ENCODE data around the gene OSBPL2. TPM values are rescaled to one million over a fixed set of nuclear protein-coding genes. Genes with fewer than 3 reads are reported as not detected.

Gene OSBPL2
- polyA plus RNA-seq, 1 experiment: 20.5 TPM

DNA sequence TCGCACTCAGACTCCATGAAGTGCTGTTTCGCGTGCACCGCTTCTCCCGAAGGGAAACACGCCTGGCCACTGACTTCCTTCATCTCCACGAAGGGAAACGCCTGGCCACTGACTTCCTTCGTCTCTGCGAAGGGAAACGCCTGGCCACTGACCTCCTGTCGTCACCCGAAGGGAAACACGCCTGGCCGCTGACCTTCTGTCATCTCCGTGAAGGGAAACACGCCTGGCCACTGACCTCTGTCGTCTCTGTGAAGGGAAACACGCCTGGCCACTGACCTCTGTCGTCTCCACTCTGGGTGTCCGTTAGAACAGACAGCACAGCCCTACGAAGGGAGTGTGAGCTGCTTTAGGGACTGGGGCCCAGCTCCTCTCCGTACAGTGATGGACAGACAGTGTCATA lies 47.4 kb downstream of the OSBPL2 start:
- TF ChIP-seq, protein P1, sequence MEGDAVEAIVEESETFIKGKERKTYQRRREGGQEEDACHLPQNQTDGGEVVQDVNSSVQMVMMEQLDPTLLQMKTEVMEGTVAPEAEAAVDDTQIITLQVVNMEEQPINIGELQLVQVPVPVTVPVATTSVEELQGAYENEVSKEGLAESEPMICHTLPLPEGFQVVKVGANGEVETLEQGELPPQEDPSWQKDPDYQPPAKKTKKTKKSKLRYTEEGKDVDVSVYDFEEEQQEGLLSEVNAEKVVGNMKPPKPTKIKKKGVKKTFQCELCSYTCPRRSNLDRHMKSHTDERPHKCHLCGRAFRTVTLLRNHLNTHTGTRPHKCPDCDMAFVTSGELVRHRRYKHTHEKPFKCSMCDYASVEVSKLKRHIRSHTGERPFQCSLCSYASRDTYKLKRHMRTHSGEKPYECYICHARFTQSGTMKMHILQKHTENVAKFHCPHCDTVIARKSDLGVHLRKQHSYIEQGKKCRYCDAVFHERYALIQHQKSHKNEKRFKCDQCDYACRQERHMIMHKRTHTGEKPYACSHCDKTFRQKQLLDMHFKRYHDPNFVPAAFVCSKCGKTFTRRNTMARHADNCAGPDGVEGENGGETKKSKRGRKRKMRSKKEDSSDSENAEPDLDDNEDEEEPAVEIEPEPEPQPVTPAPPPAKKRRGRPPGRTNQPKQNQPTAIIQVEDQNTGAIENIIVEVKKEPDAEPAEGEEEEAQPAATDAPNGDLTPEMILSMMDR (IDR thresholded peaks at IDR 0.05; ENCODE audit: insufficient read depth, low read depth, low read length): no peak
- H3K36me3 ChIP-seq (ENCODE audit: control insufficient read depth, insufficient read depth, low read length): peaks cover 36% of the 10 kb centered on the region
- no peak for DNase-seq (ENCODE audit: low read depth)
- no peaks in the 10 kb centered on the region for H3K27me3 ChIP-seq (ENCODE audit: control insufficient read depth, insufficient read depth, low read length)
- POLR2A ChIA-PET: no interaction called here
- CTCF ChIA-PET: interaction anchor here (1.5 kb wide), 2 partner anchors 83 to 150 kb away, joined by 5 read pairs; no protein-coding TSS in a partner anchor
- H3K4me3 ChIP-seq (ENCODE audit: low read depth, low read length): no peak overlapping the region

DNA sequence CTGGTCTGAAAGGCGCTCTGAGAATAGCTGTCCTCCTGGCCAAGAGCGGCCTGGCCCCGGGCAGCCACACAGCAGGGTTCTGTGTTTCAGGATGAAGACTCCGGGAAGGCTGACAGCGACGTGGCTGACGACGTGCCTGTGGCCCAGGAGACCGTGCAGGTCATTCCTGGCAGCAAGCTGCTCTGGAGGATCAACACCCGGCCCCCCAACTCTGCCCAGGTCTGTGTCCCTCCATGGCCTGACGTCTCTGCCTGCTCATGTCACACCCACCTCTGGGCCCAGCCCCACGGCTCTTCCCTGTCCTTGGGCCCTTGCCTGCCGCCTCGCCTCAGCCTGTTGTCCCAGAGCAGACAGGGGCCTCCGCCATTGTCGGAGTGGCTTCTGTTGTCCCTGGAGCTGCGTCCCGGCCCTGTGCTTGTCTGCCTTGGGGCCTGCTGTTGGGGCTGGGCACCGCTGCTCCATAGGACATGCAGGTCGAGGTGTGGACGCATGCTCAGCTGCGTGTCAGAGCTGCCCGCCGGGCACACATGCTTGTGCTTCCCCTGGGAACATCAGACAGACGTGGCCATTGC lies 48.3 kb downstream of the OSBPL2 start:
- DNase-seq (ENCODE audit: low read depth): no peak
- ChIA-PET CTCF (interaction anchor here (1.5 kb wide), 1 partner anchor 151 kb away, joined by 5 read pairs; no protein-coding TSS in a partner anchor), POLR2A (no interaction called here)
- H3K4me3 ChIP-seq (ENCODE audit: low read depth, low read length): no peak overlapping the region
- peaks cover 35% of the 10 kb centered on the region for H3K36me3 ChIP-seq (ENCODE audit: control insufficient read depth, insufficient read depth, low read length)
- TF ChIP-seq, protein P1 (IDR thresholded peaks at IDR 0.05; ENCODE audit: insufficient read depth, low read depth, low read length): no peak
- no peaks in the 10 kb centered on the region for H3K27me3 ChIP-seq (ENCODE audit: control insufficient read depth, insufficient read depth, low read length)

DNA sequence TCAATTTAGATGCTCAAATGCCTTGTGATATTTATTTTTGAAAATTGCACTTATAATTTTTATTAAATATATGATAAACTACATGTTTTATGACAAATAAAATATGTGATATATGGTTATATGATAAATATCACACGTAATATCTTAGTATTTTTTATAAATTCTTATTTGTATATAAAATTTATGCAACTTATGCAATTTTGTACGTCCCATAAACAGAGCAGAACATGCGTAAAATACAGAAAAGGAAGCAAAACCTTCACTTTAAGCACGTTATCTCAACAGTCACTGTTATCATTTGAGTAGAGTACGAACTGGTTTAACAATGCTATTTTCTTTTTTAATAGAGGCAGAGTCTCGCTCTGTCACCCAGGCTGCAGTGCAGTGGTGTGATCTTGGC lies 48.8 kb downstream of the OSBPL2 start:
- Histone ChIP-seq H3K4me3 (ENCODE audit: low read depth, low read length) (no peak overlapping the region), H3K36me3 (ENCODE audit: control insufficient read depth, insufficient read depth, low read length) (peaks cover 37% of the 10 kb centered on the region), H3K27me3 (ENCODE audit: control insufficient read depth, insufficient read depth, low read length) (no peaks in the 10 kb centered on the region)
- ChIA-PET CTCF (no interaction called here), POLR2A (no interaction called here)
- DNase-seq (ENCODE audit: low read depth): no peak
- TF ChIP-seq, protein P1 (IDR thresholded peaks at IDR 0.05; ENCODE audit: insufficient read depth, low read depth, low read length): no peak

DNA sequence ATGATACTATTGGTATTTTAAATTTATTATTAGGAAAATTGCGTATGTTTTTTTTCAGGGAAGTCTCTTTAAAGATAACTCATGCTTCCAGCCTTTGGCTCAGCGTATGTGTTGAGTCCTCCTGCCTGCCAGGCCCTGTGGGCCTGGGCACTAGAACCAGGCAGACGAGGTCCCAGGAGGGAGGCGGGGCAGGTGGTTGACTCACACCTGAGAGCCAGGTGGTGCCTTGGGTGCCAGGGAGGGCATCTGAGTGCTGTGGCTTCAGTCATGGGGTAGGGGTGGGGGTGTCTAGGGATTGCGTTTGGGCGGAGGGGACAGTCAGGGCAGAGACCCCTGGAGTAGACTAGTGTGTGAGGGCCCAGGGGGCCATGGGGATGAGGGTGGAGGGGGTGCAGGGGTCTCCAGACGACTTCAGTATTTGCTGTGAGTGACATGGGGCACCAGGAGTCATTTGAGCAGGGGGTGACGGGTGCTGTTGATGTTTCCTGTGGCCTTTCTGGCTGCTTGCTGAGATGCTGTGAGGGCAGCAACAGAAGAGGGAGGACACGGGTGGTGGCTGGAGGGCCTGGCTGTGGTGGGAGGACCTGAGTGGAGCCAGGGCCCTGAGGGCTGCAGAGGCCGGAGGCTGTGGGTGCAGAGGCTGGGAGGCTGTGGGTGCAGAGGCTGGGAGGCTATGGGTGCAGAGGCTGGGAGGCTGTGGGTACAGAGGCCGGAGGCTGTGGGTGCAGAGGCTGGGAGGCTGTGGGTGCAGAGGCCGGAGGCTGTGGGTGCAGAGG lies 49.6 kb downstream of the OSBPL2 start:
- TF ChIP-seq, protein P1 (IDR thresholded peaks at IDR 0.05; ENCODE audit: insufficient read depth, low read depth, low read length): no peak
- Histone ChIP-seq H3K36me3 (ENCODE audit: control insufficient read depth, insufficient read depth, low read length) (peaks cover 37% of the 10 kb centered on the region), H3K27me3 (ENCODE audit: control insufficient read depth, insufficient read depth, low read length) (no peaks in the 10 kb centered on the region), H3K4me3 (ENCODE audit: low read depth, low read length) (no peak overlapping the region)
- ChIA-PET POLR2A (no interaction called here), CTCF (no interaction called here)
- no peak for DNase-seq (ENCODE audit: low read depth)

DNA sequence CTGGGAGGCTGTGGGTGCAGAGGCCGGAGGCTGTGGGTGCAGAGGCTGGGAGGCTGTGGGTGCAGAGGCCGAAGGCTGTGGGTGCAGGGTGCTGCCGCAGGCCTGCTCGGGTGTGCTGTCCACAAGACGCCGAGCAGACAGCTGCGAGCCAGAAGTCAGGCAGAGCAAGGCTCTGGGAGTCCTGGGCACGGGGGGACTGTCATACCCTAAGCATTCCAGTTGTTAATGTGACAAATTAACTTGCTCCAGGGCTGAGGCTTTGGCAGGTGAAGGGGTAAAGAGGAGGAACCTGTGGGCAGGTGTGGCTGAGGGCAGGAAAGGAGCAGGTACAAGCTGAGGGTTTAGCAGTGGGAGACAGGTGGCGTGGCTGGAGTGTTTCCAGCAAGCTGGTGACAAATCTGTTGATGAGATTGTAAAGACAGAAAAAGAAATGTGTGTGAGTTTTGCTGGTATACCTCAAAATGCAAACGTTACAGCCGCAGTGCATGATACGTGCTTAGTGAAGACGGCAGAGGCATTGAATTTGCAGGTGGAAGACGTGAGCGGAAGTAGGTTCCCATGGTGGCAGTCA lies 50.3 kb downstream of the OSBPL2 start:
- CTCF ChIA-PET: no interaction called here
- Histone ChIP-seq H3K27me3 (ENCODE audit: control insufficient read depth, insufficient read depth, low read length) (no peaks in the 10 kb centered on the region), H3K36me3 (ENCODE audit: control insufficient read depth, insufficient read depth, low read length) (peaks cover 31% of the 10 kb centered on the region), H3K4me3 (ENCODE audit: low read depth, low read length) (no peak overlapping the region)
- TF ChIP-seq, protein P1 (IDR thresholded peaks at IDR 0.05; ENCODE audit: insufficient read depth, low read depth, low read length): no peak
- POLR2A ChIA-PET: no interaction called here
- DNase-seq (ENCODE audit: low read depth): no peak
